Cortex of kidney (tissue), 1 donor: ENCODE data around the gene NKX2-4.

Source experiments
- DNase-seq: peaks from one replicate; lab custom pipeline; 2025; lab: John Stamatoyannopoulos, UW

The NKX2-4 gene

GRCh38 chr20:21358737-21359136 lies 38.6 kb downstream of the NKX2-4 start:
- no peak for DNase-seq

- DNase-seq = no peak
Measured at GRCh38 chr20:21357844-21358243, 39.5 kb downstream of the NKX2-4 start.

GRCh38 chr20:21356386-21356785 lies 40.9 kb downstream of the NKX2-4 start:
- DNase-seq = no peak

GRCh38 chr20:21355981-21356380 lies 41.3 kb downstream of the NKX2-4 start:
- DNase-seq = no peak

GRCh38 chr20:21353236-21353635 lies 44.1 kb downstream of the NKX2-4 start:
- no peak for DNase-seq

- no peak for DNase-seq
Measured at GRCh38 chr20:21352703-21353102, 44.6 kb downstream of the NKX2-4 start.
